K562 (cell line): ENCODE measurements around the gene RNF41. TPM values are rescaled to one million over a fixed set of nuclear protein-coding genes. Genes with fewer than 3 reads are reported as not detected.

Experiments
- C11orf30 ChIP-seq: fragments of 450-650 bp; IDR thresholded peaks from 2 replicates; pipeline ENCODE4 v1.6.1; 2016; ENCODE audit warnings: low read depth, mild to moderate bottlenecking
- EHMT2 ChIP-seq: fragments of 450-650 bp; IDR thresholded peaks from 2 replicates; pipeline ENCODE4 v1.6.1; 2018; ENCODE audit warnings: antibody characterized with exemption
- NFE2 ChIP-seq: IDR thresholded peaks from 2 replicates; pipeline ENCODE4 v1.6.1; 2014; ENCODE audit warnings: antibody characterized with exemption, low read depth
- NFRKB ChIP-seq: fragments of 450-650 bp; IDR thresholded peaks from 2 replicates; pipeline ENCODE4 v1.6.1; 2016; ENCODE audit warnings: low read depth
- POLR2H ChIP-seq: IDR thresholded peaks from 2 replicates; pipeline ENCODE4 v1.6.1; 2016; ENCODE audit warnings: missing genetic modification characterization, low read depth, mild to moderate bottlenecking, control low read depth, missing compliant biosample characterization, moderate library complexity
- RCOR1 ChIP-seq, 2 experiments: IDR thresholded peaks; 2 replicates each; pipeline ENCODE4 v1.6.1; 2012; ENCODE audit warnings: low read depth in 2 of 2, low read length in 2 of 2, borderline replicate concordance in 1 of 2, improper control_type of control experiment in 1 of 2
- RFX7 ChIP-seq: fragments of 250-450 bp; sonication (Bioruptor Pico); IDR thresholded peaks from 2 replicates; pipeline ENCODE4 v1.5.1; 2021; ENCODE audit warnings: mild to moderate bottlenecking
- SIN3A ChIP-seq, 2 experiments: fragments of 150-350 bp in 1 of 2; IDR thresholded peaks; 2 replicates each; pipeline ENCODE4 v1.6.1; 2011 to 2016; ENCODE audit warnings: borderline replicate concordance in 2 of 2, low read depth in 2 of 2, low read length in 2 of 2, mild to moderate bottlenecking in 2 of 2, moderate library complexity in 2 of 2; ENCODE audit not compliant: control insufficient read depth in 1 of 2
- TAF7 ChIP-seq: fragments of 450-650 bp; IDR thresholded peaks from 2 replicates; pipeline ENCODE4 v1.6.1; 2016; ENCODE audit warnings: missing genetic modification characterization, missing compliant biosample characterization
- polyA plus RNA-seq, 8 experiments: library from polyadenylated mRNA; depleted of rRNA in 4 of 8; stranded (reverse) in 5 of 8; unstranded in 3 of 8; fragments of >200 nt; fragmentation: Nextera tagmentation in 2 of 8; fragmentation: Illumina TruSeq in 1 of 8; extraction: Ambion mirVana in 2 of 8; extraction: Trizol in 1 of 8; gene quantifications; 2 replicates each; pipeline versions ENCODE4 v1.2.1 to v1.2.3, GENCODE V29; 2011 to 2014; ENCODE audit warnings: inconsistent platforms in 1 of 8, missing spikeins in 1 of 8
- total RNA-seq, 7 experiments: library from RNA; depleted of rRNA in 6 of 7; stranded (reverse); fragments of >200 nt in 6 of 7; fragmentation: Illumina TruSeq in 2 of 7; extraction: Trizol in 2 of 7; gene quantifications; 2 replicates each; pipeline versions ENCODE4 v1.2.1 to v1.2.3, GENCODE V29; 2011 to 2021; ENCODE audit warnings: low replicate concordance in 1 of 7
- TF ChIP-seq, protein P1 (sequence below): fragments of 450-650 bp; formaldehyde crosslinking; IDR thresholded peaks from 2 replicates; pipeline ENCODE4 v1.4.0; 2020; ENCODE audit warnings: mild to moderate bottlenecking, moderate library complexity
- TF ChIP-seq, protein P2 (sequence below): fragments of 450-650 bp; IDR thresholded peaks from 2 replicates; pipeline ENCODE4 v1.7.0; 2016; ENCODE audit warnings: borderline replicate concordance
- TF ChIP-seq, protein P3 (sequence below), 2 experiments: fragments of 450-650 bp; conservative IDR thresholded peaks; 2 replicates each; pipeline ENCODE4 v1.6.1; 2017; ENCODE audit warnings: mild to moderate bottlenecking in 2 of 2, moderate library complexity in 2 of 2
- TF ChIP-seq, protein P4 (sequence below), 2 experiments: fragments of 450-650 bp; formaldehyde crosslinking in 1 of 2; IDR thresholded peaks; 2 replicates each; pipeline versions ENCODE4 v1.4.0 to v1.6.1; 2014 to 2020; ENCODE audit warnings: mild to moderate bottlenecking in 2 of 2, borderline replicate concordance in 1 of 2, low read depth in 1 of 2

Gene RNF41
- total and polyA plus RNA-seq, 9 of the 15 experiments (the other 6 are each of a cell fraction or from before 2014, with no cell fraction given) = 28.2 to 46.8 (median 33.8) TPM

DNA sequence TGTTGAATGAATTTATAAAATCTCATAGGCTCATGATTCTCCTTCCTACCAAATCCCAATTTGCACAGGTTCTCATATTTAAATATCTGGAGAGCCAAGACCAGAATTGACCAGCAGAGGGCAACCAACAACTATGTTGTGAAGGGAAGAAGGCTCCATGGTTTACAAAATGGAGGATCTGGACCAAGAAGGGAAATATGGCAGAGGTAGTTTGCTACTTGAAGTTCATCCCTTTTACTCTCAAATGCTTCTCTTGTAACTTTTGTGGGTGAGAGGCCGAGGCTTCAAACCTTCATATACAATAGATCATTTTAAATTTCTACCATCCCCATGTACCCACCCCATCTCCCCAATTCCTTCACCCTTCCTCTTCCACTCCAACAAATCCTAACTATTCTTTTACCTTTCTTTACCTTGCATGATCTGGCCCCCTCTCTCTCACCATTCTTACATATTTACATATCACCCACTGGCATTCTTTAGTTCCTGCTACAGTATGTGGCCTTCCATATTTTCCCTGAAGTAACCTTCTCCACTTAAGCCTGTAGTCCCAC is 28.6 kb downstream of the RNF41 start (continued):
- TF ChIP-seq, protein P1, sequence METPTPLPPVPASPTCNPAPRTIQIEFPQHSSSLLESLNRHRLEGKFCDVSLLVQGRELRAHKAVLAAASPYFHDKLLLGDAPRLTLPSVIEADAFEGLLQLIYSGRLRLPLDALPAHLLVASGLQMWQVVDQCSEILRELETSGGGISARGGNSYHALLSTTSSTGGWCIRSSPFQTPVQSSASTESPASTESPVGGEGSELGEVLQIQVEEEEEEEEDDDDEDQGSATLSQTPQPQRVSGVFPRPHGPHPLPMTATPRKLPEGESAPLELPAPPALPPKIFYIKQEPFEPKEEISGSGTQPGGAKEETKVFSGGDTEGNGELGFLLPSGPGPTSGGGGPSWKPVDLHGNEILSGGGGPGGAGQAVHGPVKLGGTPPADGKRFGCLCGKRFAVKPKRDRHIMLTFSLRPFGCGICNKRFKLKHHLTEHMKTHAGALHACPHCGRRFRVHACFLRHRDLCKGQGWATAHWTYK (CRISPR knock-in tag) = no peak
- TF ChIP-seq RFX7 (CRISPR knock-in tag) (no peak), NFE2 (no peak), SIN3A (IDR thresholded peaks at IDR 0.05; ENCODE audit: borderline replicate concordance in 2 of 2, control insufficient read depth in 1 of 2, low read depth in 2 of 2, low read length in 2 of 2) (no peak), C11orf30 (no peak), POLR2H (tag) (peak; percentile 41; the same call in 1 of the 2 replicates), EHMT2 (peak; percentile 88), RCOR1 (IDR thresholded peaks at IDR 0.05; ENCODE audit: borderline replicate concordance in 1 of 2, low read depth in 2 of 2, low read length in 2 of 2) (0 out of 4 replicates have a peak, but pooled peaks of 1 of the 2 experiments have one; percentile 14), NFRKB (peak; percentile 68), TAF7 (tag) (peak; percentile 27; the same call in 1 of the 2 replicates)
- TF ChIP-seq, protein P2, sequence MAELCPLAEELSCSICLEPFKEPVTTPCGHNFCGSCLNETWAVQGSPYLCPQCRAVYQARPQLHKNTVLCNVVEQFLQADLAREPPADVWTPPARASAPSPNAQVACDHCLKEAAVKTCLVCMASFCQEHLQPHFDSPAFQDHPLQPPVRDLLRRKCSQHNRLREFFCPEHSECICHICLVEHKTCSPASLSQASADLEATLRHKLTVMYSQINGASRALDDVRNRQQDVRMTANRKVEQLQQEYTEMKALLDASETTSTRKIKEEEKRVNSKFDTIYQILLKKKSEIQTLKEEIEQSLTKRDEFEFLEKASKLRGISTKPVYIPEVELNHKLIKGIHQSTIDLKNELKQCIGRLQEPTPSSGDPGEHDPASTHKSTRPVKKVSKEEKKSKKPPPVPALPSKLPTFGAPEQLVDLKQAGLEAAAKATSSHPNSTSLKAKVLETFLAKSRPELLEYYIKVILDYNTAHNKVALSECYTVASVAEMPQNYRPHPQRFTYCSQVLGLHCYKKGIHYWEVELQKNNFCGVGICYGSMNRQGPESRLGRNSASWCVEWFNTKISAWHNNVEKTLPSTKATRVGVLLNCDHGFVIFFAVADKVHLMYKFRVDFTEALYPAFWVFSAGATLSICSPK = 0 out of 2 replicates have a peak, but pooled peaks have one; percentile 64
- TF ChIP-seq, protein P3, sequence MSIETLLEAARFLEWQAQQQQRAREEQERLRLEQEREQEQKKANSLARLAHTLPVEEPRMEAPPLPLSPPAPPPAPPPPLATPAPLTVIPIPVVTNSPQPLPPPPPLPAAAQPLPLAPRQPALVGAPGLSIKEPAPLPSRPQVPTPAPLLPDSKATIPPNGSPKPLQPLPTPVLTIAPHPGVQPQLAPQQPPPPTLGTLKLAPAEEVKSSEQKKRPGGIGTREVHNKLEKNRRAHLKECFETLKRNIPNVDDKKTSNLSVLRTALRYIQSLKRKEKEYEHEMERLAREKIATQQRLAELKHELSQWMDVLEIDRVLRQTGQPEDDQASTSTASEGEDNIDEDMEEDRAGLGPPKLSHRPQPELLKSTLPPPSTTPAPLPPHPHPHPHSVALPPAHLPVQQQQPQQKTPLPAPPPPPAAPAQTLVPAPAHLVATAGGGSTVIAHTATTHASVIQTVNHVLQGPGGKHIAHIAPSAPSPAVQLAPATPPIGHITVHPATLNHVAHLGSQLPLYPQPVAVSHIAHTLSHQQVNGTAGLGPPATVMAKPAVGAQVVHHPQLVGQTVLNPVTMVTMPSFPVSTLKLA (conservative IDR thresholded peaks at IDR 0.05) = 0 out of 4 replicates have a peak, but pooled peaks of 1 of the 2 experiments have one; percentile 30
- TF ChIP-seq, protein P4, sequence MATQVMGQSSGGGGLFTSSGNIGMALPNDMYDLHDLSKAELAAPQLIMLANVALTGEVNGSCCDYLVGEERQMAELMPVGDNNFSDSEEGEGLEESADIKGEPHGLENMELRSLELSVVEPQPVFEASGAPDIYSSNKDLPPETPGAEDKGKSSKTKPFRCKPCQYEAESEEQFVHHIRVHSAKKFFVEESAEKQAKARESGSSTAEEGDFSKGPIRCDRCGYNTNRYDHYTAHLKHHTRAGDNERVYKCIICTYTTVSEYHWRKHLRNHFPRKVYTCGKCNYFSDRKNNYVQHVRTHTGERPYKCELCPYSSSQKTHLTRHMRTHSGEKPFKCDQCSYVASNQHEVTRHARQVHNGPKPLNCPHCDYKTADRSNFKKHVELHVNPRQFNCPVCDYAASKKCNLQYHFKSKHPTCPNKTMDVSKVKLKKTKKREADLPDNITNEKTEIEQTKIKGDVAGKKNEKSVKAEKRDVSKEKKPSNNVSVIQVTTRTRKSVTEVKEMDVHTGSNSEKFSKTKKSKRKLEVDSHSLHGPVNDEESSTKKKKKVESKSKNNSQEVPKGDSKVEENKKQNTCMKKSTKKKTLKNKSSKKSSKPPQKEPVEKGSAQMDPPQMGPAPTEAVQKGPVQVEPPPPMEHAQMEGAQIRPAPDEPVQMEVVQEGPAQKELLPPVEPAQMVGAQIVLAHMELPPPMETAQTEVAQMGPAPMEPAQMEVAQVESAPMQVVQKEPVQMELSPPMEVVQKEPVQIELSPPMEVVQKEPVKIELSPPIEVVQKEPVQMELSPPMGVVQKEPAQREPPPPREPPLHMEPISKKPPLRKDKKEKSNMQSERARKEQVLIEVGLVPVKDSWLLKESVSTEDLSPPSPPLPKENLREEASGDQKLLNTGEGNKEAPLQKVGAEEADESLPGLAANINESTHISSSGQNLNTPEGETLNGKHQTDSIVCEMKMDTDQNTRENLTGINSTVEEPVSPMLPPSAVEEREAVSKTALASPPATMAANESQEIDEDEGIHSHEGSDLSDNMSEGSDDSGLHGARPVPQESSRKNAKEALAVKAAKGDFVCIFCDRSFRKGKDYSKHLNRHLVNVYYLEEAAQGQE (IDR thresholded peaks at IDR 0.05; ENCODE audit: borderline replicate concordance) = peak; percentile 78; the same call in 1 of the 2 replicates
- TF ChIP-seq, protein P4 (CRISPR knock-in tag; IDR thresholded peaks at IDR 0.05; ENCODE audit: low read depth) = no peak
